HepG2 (cell line): ENCODE data around the gene TRIO. TPM values are rescaled to one million over a fixed set of nuclear protein-coding genes. Genes with fewer than 3 reads are reported as not detected.
A peak's percentile ranks its signal among the peaks of the same experiment; 100 is the strongest.

Source experiments
- ATF1 ChIP-seq: IDR thresholded peaks from 2 replicates; pipeline ENCODE4 v1.6.1; 2016; ENCODE audit warnings: mild to moderate bottlenecking, control low read depth
- HCFC1 ChIP-seq: fragments of 150-350 bp; IDR thresholded peaks from 2 replicates; pipeline ENCODE4 v1.6.1; 2014; ENCODE audit warnings: low read depth, low read length
- MNT ChIP-seq: fragments of 450-650 bp; IDR thresholded peaks from 2 replicates; pipeline ENCODE4 v1.6.1; 2016
- NFYB ChIP-seq: sonication (generic); formaldehyde crosslinking; IDR thresholded peaks from 2 replicates; pipeline ENCODE4 v1.4.0; 2020; ENCODE audit warnings: missing genetic modification reagents
- REL ChIP-seq: sonication (generic); formaldehyde crosslinking; conservative IDR thresholded peaks from 2 replicates; pipeline ENCODE4 v1.8.0; 2022; ENCODE audit warnings: mild to moderate bottlenecking, missing genetic modification reagents, moderate library complexity
- SMYD3 ChIP-seq: sonication (generic); formaldehyde crosslinking; IDR thresholded peaks from 2 replicates; pipeline ENCODE4 v1.8.1; 2023; ENCODE audit warnings: mild to moderate bottlenecking, missing genetic modification reagents
- SP2 ChIP-seq: sonication (generic); formaldehyde crosslinking; IDR thresholded peaks from 2 replicates; pipeline ENCODE4 v1.5.1; 2020; ENCODE audit warnings: mild to moderate bottlenecking, missing genetic modification reagents
- ZEB1 ChIP-seq: IDR thresholded peaks from 2 replicates; pipeline ENCODE4 v1.6.1; 2012; ENCODE audit warnings: mild to moderate bottlenecking, low read depth, inconsistent platforms; ENCODE audit not compliant: insufficient replicate concordance
- ZHX2 ChIP-seq, 2 experiments: sonication (generic) in 1 of 2; formaldehyde crosslinking in 1 of 2; IDR thresholded peaks; 2 replicates each; pipeline versions ENCODE4 v1.6.1 to v1.9.0; 2014 to 2022; ENCODE audit warnings: antibody characterized with exemption in 1 of 2, borderline replicate concordance in 1 of 2, inconsistent platforms in 1 of 2, low read depth in 1 of 2, missing genetic modification reagents in 1 of 2
- ZMAT5 ChIP-seq: sonication (generic); formaldehyde crosslinking; IDR thresholded peaks from 2 replicates; pipeline ENCODE4 v1.5.0; 2020; ENCODE audit warnings: mild to moderate bottlenecking, low read depth, missing genetic modification reagents, borderline replicate concordance
- ZMYM4 ChIP-seq: sonication (generic); formaldehyde crosslinking; IDR thresholded peaks from 2 replicates; pipeline ENCODE4 v1.8.1; 2023; ENCODE audit warnings: mild to moderate bottlenecking, missing genetic modification reagents
- ZNF101 ChIP-seq: sonication (generic); formaldehyde crosslinking; IDR thresholded peaks from 2 replicates; pipeline ENCODE4 v1.4.0; 2020; ENCODE audit warnings: mild to moderate bottlenecking, low read depth, missing genetic modification reagents, borderline replicate concordance
- ZNF124 ChIP-seq: sonication (generic); formaldehyde crosslinking; IDR thresholded peaks from 2 replicates; pipeline ENCODE4 v1.4.0; 2020; ENCODE audit warnings: missing genetic modification reagents
- ZNF317 ChIP-seq: sonication (generic); formaldehyde crosslinking; IDR thresholded peaks from 2 replicates; pipeline ENCODE4 v1.5.0; 2020; ENCODE audit warnings: mild to moderate bottlenecking, missing genetic modification reagents
- ZNF33A ChIP-seq: sonication (generic); formaldehyde crosslinking; IDR thresholded peaks from 2 replicates; pipeline ENCODE4 v1.5.1; 2020; ENCODE audit warnings: missing genetic modification reagents, mild to moderate bottlenecking, moderate library complexity, borderline replicate concordance
- ZNF512B ChIP-seq: sonication (generic); formaldehyde crosslinking; IDR thresholded peaks from 2 replicates; pipeline ENCODE4 v1.5.1; 2020; ENCODE audit warnings: missing genetic modification reagents, mild to moderate bottlenecking, borderline replicate concordance
- ZNF766 ChIP-seq: sonication (generic); formaldehyde crosslinking; IDR thresholded peaks from 2 replicates; pipeline ENCODE4 v1.5.0; 2020; ENCODE audit warnings: missing genetic modification reagents, borderline replicate concordance
- ZSCAN30 ChIP-seq: sonication (generic); formaldehyde crosslinking; IDR thresholded peaks from 2 replicates; pipeline ENCODE4 v1.5.0; 2020; ENCODE audit warnings: mild to moderate bottlenecking, missing genetic modification reagents
- polyA plus RNA-seq, 8 experiments: library from polyadenylated mRNA; depleted of rRNA in 3 of 8; stranded (reverse) in 7 of 8; unstranded in 1 of 8; fragments of >200 nt; fragmentation: Illumina TruSeq in 4 of 8; extraction: Trizol in 4 of 8; gene quantifications; 2 replicates each; pipeline versions ENCODE4 v1.2.1 to v1.2.3, GENCODE V29; 2011 to 2016; ENCODE audit warnings: low read depth in 4 of 8, missing spikeins in 1 of 8, mixed read lengths in 1 of 8; ENCODE audit not compliant: insufficient read depth in 1 of 8
- total RNA-seq, 5 experiments: library from RNA; depleted of rRNA; stranded (reverse); fragments of >200 nt; fragmentation: Illumina TruSeq; extraction: Trizol; gene quantifications; 2 replicates each; pipeline ENCODE4 v1.2.3, GENCODE V29; 2016; ENCODE audit warnings: low read depth in 1 of 5

TRIO gene
- total and polyA plus RNA-seq, 2 of the 13 experiments (the other 11 are each of a cell fraction or from before 2014, with no cell fraction given): 45.2 to 45.9 TPM

- TF ChIP-seq ZHX2 (IDR thresholded peaks at IDR 0.05; ENCODE audit: low read depth): no peak
- TF ChIP-seq ZHX2 (CRISPR knock-in tag; IDR thresholded peaks at IDR 0.05; ENCODE audit: borderline replicate concordance): no peak
- 0 out of 2 replicates have a peak, but pooled peaks have one; percentile 62 for TF ChIP-seq ZNF124 (CRISPR knock-in tag)
- no peak for TF ChIP-seq ZNF766 (CRISPR knock-in tag)
- no peak for TF ChIP-seq SP2 (CRISPR knock-in tag)
- TF ChIP-seq ZNF101 (CRISPR knock-in tag): no peak
- TF ChIP-seq ZNF317 (CRISPR knock-in tag): no peak
- no peak for TF ChIP-seq ZNF33A (CRISPR knock-in tag)
- TF ChIP-seq ZMAT5: no peak
- TF ChIP-seq ZSCAN30 (CRISPR knock-in tag): no peak
- no peak for TF ChIP-seq ZNF512B (CRISPR knock-in tag)
- TF ChIP-seq MNT: no peak
- 0 out of 2 replicates have a peak, but pooled peaks have one; percentile 40 for TF ChIP-seq SMYD3 (CRISPR knock-in tag)
- no peak for TF ChIP-seq HCFC1
- TF ChIP-seq REL (CRISPR knock-in tag): no peak
- TF ChIP-seq ZEB1: peak; percentile 32
- TF ChIP-seq ZMYM4: peak; percentile 71
- peak; percentile 87 for TF ChIP-seq NFYB
- TF ChIP-seq ATF1 (CRISPR knock-in tag): peak; percentile 51; the same call in 1 of the 2 replicates
Observed at GRCh38 chr5:14208071-14209021, 65.2 kb downstream of the TRIO start (continued).
